Thyroid gland (tissue), 4 donors: ENCODE measurements around the gene ESRRB. TPM values are rescaled to one million over a fixed set of nuclear protein-coding genes. Genes with fewer than 3 reads are reported as not detected.

Experiments
- DNase-seq, 2 donors: peaks; one replicate each; pipeline ENCODE4 v3.0.0-alpha.2; 2019
- H3K27ac ChIP-seq, 3 donors: fragments of 200-600 bp; sonication (generic); 1 replicate in 2 of 3; 2 replicates in 1 of 3; pipeline ENCODE4 v1.5.1; 2016 to 2019; ENCODE audit warnings: mild to moderate bottlenecking in 1 of 3, moderate library complexity in 1 of 3
- H3K27me3 ChIP-seq: fragments of 200-600 bp; sonication (generic); one replicate; pipeline ENCODE4 v1.5.1; 2019
- H3K36me3 ChIP-seq, 2 donors: fragments of 200-600 bp; sonication (generic); one replicate each; pipeline ENCODE4 v1.5.1; 2016 to 2019
- H3K4me1 ChIP-seq, 2 donors: fragments of 200-600 bp; sonication (generic); one replicate each; pipeline ENCODE4 v1.5.1; 2017 to 2019
- H3K4me3 ChIP-seq, 3 donors: fragments of 200-600 bp; sonication (generic); replicated peaks in 1 of 3; 1 replicate in 2 of 3; 2 replicates in 1 of 3; pipeline ENCODE4 v1.5.1; 2016; ENCODE audit warnings: mild to moderate bottlenecking in 1 of 3
- H3K9me3 ChIP-seq: fragments of 200-600 bp; sonication (generic); one replicate; pipeline ENCODE4 v1.5.1; 2017
- POLR2A ChIP-seq, 2 donors: fragments of 450-650 bp; IDR thresholded peaks; one replicate each; pipeline ENCODE4 v1.6.1; 2017; ENCODE audit warnings: antibody characterized with exemption in 2 of 2, mild to moderate bottlenecking in 2 of 2, moderate library complexity in 1 of 2
- WGBS, 2 donors: methylation state at CpG; one replicate each; pipeline ENCODE4 v1.1.5; 2017; 5-methylcytosine and 5-hydroxymethylcytosine counted together
- intact Hi-C: fragments of 100-400 bp; cut with DNase I; formaldehyde crosslinking; loops from one replicate; pipeline ENCODE4 v1.15.1; 2023
- total RNA-seq, 4 donors: library from RNA; depleted of rRNA; stranded (reverse); fragments of >200 nt; gene quantifications; one replicate each; pipeline ENCODE4 v1.2.3, GENCODE V29; 2016
- TF ChIP-seq, protein P1 (sequence below), 6 experiments: fragments of 200-600 bp in 3 of 6; fragments of 450-650 bp in 3 of 6; sonication (generic) in 3 of 6; IDR thresholded peaks; one replicate each; pipeline ENCODE4 v1.5.1; 2016 to 2019; ENCODE audit warnings: antibody characterized with exemption in 6 of 6, mild to moderate bottlenecking in 2 of 6, inconsistent platforms in 1 of 6, moderate library complexity in 1 of 6

The ESRRB gene
- total RNA-seq, 4 donors from 2014 or later, result not detected

DNA sequence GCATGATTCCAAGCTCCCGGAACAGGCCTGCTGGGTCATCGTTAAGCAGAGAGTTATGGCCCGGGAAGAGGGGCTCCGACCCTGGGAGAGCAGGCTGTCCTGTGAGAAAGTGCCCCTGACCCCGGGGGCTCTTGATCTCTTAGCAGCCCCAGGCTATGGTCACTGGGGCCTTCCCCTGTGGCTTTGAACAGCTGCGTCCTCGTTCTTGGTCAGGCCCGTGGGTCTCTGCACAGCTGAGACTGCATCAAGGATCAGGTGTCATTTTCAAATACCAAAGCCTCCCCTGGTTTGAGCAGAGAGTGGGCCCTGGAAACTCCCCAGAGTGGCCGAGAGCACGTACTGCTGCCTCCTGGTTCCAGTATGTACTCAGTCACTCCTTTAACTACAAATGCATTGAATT, 114.8 kb downstream of the ESRRB start:
- DNase-seq, result no peak
- Histone ChIP-seq H3K27ac (no peak overlapping the region), H3K36me3 (no peaks in the 10 kb centered on the region), H3K9me3 (no peaks in the 10 kb centered on the region), H3K4me1 (no peaks in the 10 kb centered on the region), H3K4me3 (no peak overlapping the region), H3K27me3 (no peaks in the 10 kb centered on the region)
- WGBS, 2 donors, result 66 to 71% methylated on average over 5 to 6 of the region's 10 CpGs
- TF ChIP-seq, protein P1, sequence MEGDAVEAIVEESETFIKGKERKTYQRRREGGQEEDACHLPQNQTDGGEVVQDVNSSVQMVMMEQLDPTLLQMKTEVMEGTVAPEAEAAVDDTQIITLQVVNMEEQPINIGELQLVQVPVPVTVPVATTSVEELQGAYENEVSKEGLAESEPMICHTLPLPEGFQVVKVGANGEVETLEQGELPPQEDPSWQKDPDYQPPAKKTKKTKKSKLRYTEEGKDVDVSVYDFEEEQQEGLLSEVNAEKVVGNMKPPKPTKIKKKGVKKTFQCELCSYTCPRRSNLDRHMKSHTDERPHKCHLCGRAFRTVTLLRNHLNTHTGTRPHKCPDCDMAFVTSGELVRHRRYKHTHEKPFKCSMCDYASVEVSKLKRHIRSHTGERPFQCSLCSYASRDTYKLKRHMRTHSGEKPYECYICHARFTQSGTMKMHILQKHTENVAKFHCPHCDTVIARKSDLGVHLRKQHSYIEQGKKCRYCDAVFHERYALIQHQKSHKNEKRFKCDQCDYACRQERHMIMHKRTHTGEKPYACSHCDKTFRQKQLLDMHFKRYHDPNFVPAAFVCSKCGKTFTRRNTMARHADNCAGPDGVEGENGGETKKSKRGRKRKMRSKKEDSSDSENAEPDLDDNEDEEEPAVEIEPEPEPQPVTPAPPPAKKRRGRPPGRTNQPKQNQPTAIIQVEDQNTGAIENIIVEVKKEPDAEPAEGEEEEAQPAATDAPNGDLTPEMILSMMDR (IDR thresholded peaks at IDR 0.05), result no peak
- TF ChIP-seq POLR2A (IDR thresholded peaks at IDR 0.05), result no peak
- intact Hi-C loops, result no loop called here

DNA sequence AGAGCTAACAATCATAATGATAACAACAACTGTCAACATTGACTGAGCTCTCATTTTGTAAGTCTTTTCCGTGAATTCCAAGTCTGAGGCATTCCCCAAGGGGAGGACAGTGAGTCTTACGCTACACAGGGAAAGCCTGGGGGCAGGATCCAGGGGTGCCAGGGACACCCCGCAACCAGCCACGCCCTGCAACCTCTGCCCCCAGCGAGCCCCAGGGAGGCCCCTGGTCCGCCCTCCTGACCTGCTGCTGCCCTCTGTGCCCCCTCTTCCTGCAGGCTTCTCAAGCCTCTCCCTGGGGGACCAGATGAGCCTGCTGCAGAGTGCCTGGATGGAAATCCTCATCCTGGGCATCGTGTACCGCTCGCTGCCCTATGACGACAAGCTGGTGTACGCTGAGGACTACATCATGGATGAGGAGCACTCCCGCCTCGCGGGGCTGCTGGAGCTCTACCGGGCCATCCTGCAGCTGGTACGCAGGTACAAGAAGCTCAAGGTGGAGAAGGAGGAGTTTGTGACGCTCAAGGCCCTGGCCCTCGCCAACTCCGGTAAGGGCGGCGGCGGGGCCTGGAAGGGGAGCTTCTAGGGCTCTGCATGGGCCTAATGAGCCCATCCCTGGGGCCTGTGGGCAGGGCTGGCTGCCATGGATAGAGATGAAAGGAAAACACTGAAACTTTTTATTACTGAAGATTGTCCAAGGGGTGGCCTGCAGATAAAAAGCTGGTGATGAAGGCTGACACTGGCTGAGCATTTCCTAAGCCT, 115.4 kb downstream of the ESRRB start:
- 90 to 95% methylated on average over 18 to 22 of the region's 22 CpGs for WGBS, 2 donors
- Histone ChIP-seq H3K27ac (no peak overlapping the region), H3K36me3 (no peaks in the 10 kb centered on the region), H3K27me3 (no peaks in the 10 kb centered on the region), H3K4me1 (no peaks in the 10 kb centered on the region), H3K9me3 (no peaks in the 10 kb centered on the region), H3K4me3 (no peak overlapping the region)
- no peak for TF ChIP-seq POLR2A (IDR thresholded peaks at IDR 0.05)
- TF ChIP-seq, protein P1 (IDR thresholded peaks at IDR 0.05), result no peak
- intact Hi-C loops, result no loop called here
- no peak for DNase-seq

DNA sequence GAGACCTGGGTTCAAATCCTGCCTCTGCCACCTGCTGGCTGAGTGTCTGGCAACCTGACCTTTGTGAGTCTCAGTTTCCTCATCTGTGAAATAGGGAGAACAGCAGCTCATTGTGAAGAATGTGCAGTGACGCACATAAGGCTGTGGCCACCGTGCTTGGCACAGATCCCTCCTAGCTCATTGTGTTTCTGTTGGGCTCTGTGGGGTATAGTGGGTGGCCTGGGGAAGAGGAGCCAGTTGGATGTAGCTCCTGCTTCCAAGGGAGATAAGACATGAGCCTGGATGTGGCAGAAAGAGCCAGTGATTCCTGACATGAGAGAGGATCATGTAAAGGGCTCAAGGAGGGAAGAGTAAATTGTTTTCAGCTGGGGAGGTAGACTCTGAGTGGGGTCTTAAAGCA, 120.0 kb downstream of the ESRRB start:
- Histone ChIP-seq H3K27ac (no peak overlapping the region), H3K4me3 (no peak overlapping the region), H3K4me1 (peaks cover 0 to 15% of the 10 kb centered on the region in 2 donors), H3K9me3 (no peaks in the 10 kb centered on the region), H3K36me3 (no peaks in the 10 kb centered on the region), H3K27me3 (no peaks in the 10 kb centered on the region)
- WGBS, 2 donors, result 85 to 91% methylated on average over 2 of the region's 2 CpGs
- TF ChIP-seq, protein P1 (IDR thresholded peaks at IDR 0.05), result no peak
- no peak for TF ChIP-seq POLR2A (IDR thresholded peaks at IDR 0.05)
- no peak for DNase-seq
- intact Hi-C loops, result no loop called here

DNA sequence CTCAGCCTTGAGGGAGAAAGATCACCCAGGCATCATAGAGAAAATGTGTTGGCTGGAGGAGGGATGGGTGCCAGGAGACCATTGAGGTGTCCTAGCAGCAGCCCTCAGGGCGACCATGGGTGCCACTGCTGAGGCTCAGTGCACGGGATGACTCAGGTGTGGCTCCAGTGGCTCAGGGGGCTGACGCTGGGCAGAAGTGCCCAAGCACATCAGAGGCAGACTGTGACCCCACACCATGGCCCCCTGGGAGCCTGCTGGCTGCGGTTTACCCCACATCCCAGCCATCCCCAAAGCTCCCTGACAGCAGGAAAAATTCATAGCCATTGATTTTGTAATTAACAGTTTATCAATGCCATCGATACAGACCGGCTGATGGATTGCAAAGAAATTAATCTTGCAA, 120.7 kb downstream of the ESRRB start:
- no peak for TF ChIP-seq POLR2A (IDR thresholded peaks at IDR 0.05)
- peaks cover 0 to 15% of the 10 kb centered on the region in 2 donors for H3K4me1 ChIP-seq
- 53 to 88% methylated on average over 4 to 5 of the region's 6 CpGs for WGBS, 2 donors

DNA sequence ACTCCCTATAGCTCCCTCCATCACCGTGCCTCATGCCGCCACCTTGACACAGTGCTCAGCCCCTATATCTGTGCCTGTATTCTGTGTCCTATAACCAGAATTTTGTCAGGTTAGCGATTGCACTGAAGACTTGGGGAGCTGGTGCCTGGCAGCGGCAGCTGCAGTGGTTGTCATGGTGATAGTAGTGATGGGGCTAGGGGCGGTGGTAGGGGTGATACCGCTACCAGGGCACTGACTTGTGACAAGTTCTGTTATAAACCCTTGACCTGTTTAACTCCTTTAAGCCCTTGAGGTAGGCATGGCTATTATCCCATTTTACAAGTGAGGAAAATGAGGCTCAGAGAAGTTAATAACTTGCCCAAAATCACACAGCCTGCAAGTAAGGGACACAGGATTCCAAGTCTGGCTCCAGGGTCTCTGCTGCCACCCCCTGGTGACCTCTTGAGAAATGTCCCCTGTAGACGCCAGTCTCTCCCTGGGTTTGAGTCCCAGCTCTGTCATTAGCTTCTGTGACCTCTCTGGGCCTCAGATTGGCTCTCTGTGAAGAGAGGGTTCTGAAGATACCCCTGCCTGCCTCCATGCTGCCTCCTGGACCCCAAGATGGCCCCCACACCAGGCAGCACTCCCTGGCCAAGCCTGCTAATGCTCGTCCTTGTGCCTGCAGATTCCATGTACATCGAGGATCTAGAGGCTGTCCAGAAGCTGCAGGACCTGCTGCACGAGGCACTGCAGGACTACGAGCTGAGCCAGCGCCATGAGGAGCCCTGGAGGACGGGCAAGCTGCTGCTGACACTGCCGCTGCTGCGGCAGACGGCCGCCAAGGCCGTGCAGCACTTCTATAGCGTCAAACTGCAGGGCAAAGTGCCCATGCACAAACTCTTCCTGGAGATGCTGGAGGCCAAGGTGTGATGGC, 121.9 kb downstream of the ESRRB start:
- H3K27me3 ChIP-seq, result no peaks in the 10 kb centered on the region

More for the DNA sequence above, 120.7 kb downstream of the ESRRB start:
- Histone ChIP-seq H3K36me3 (no peaks in the 10 kb centered on the region), H3K4me3 (no peak overlapping the region), H3K9me3 (no peaks in the 10 kb centered on the region), H3K27ac (no peak overlapping the region), H3K27me3 (no peaks in the 10 kb centered on the region)
- no peak for DNase-seq
- intact Hi-C loops, result no loop called here

More for the DNA sequence above, 121.9 kb downstream of the ESRRB start:
- H3K9me3 ChIP-seq, result no peaks in the 10 kb centered on the region
- no peak overlapping the region for H3K4me3 ChIP-seq
- no peak for TF ChIP-seq POLR2A (IDR thresholded peaks at IDR 0.05)
- TF ChIP-seq, protein P1 (IDR thresholded peaks at IDR 0.05), result no peak
- 74 to 82% methylated on average over 7 to 9 of the region's 19 CpGs for WGBS, 2 donors
- H3K36me3 ChIP-seq, result no peaks in the 10 kb centered on the region
- no peak overlapping the region for H3K27ac ChIP-seq
- intact Hi-C loops, result no loop called here
- no peak for DNase-seq
- H3K4me1 ChIP-seq, result peaks cover 0 to 15% of the 10 kb centered on the region in 2 donors
